Endothelial cell of umbilical vein (primary cell): ENCODE results near the gene JAZF1. TPM values are rescaled to one million over a fixed set of nuclear protein-coding genes. Genes with fewer than 3 reads are reported as not detected.

Source experiments
- BruUV-seq: library from RNA; stranded (reverse); fragments of 400-500 nt; replicated peaks from 2 replicates; lab custom pipeline; 2021; lab: Mats Ljungman, UMichigan
- CTCF ChIA-PET: fragments of 300-600, 350-600 bp; sonication (Branson Sonifier 250); formaldehyde crosslinking; loops from one replicate; lab custom pipeline; 2021; ENCODE audit warnings: antibody characterized with exemption, inconsistent platforms; lab: Charles Lee
- POLR2A ChIA-PET: fragments of 300-600, 350-600 bp; sonication (Branson Sonifier 250); formaldehyde crosslinking; loops from one replicate; lab custom pipeline; 2021; ENCODE audit warnings: antibody characterized with exemption, inconsistent platforms; lab: Charles Lee
- DNase-seq: peaks from one replicate; pipeline ENCODE4 v3.0.0-alpha.2; 2011; ENCODE audit warnings: low read depth, low spot score
- FAIRE-seq: peaks from 2 replicates; lab custom pipeline; 2011; peaks lifted over from hg19 to GRCh38; lab: Jason Lieb, UNC
- H2AFZ ChIP-seq: 2 replicates; pipeline ENCODE4 v1.6.0; 2012; ENCODE audit warnings: low read depth, low read length, control low read depth, inconsistent platforms
- H3K27ac ChIP-seq: 2 replicates; pipeline ENCODE4 v1.5.1; 2011; ENCODE audit warnings: low read depth, mild to moderate bottlenecking, control low read depth, low read length, moderate library complexity; ENCODE audit not compliant: insufficient read depth
- H3K27me3 ChIP-seq, 2 experiments: 2 replicates each; pipeline versions ENCODE4 v1.6.0 to v1.6.1; 2011; ENCODE audit warnings: low read length in 2 of 2, mixed read lengths in 1 of 2; ENCODE audit not compliant: control insufficient read depth in 2 of 2, insufficient read depth in 2 of 2
- H3K36me3 ChIP-seq, 2 experiments: 2 replicates in 1 of 2; 3 replicates in 1 of 2; pipeline ENCODE4 v1.5.1; 2011; ENCODE audit warnings: low read length in 2 of 2, mild to moderate bottlenecking in 1 of 2, moderate library complexity in 1 of 2; ENCODE audit not compliant: control insufficient read depth in 2 of 2, insufficient read depth in 2 of 2; ENCODE audit errors: extremely low read depth in 1 of 2
- H3K4me1 ChIP-seq: 3 replicates; pipeline ENCODE4 v1.5.1; 2011; ENCODE audit warnings: mild to moderate bottlenecking, low read length; ENCODE audit not compliant: control insufficient read depth, insufficient read depth; ENCODE audit errors: extremely low read depth
- H3K4me2 ChIP-seq: 2 replicates; pipeline ENCODE4 v1.6.1; 2011; ENCODE audit warnings: low read length, control low read depth, mixed read lengths; ENCODE audit not compliant: insufficient read depth
- H3K4me3 ChIP-seq, 3 experiments: fragments of 200-600 bp in 1 of 3; sonication (generic), shearing (Covaris generic) in 1 of 3; replicated peaks in 1 of 3; 2 replicates each; pipeline ENCODE4 v1.5.1; 2011 to 2016; ENCODE audit warnings: control low read depth in 3 of 3, low read length in 3 of 3, mild to moderate bottlenecking in 2 of 3, inconsistent platforms in 1 of 3, low read depth in 1 of 3, moderate library complexity in 1 of 3; ENCODE audit not compliant: insufficient read depth in 1 of 3
- H3K79me2 ChIP-seq: 2 replicates; pipeline ENCODE4 v1.6.0; 2012; ENCODE audit warnings: low read length, inconsistent platforms; ENCODE audit not compliant: control insufficient read depth, insufficient read depth
- H3K9ac ChIP-seq: replicated peaks from 2 replicates; pipeline ENCODE3; 2011; ENCODE audit warnings: low read length, control low read depth; ENCODE audit not compliant: insufficient read depth; ENCODE audit errors: extremely low read depth
- H3K9me1 ChIP-seq: replicated peaks from 3 replicates; pipeline ENCODE4 v1.6.0; 2011; ENCODE audit warnings: mild to moderate bottlenecking, low read length; ENCODE audit not compliant: control insufficient read depth, insufficient read depth; ENCODE audit errors: extremely low read depth
- H3K9me3 ChIP-seq: replicated peaks from 2 replicates; pipeline ENCODE4 v1.5.1; 2012; ENCODE audit warnings: low read length, inconsistent platforms; ENCODE audit not compliant: control insufficient read depth, insufficient read depth
- H4K20me1 ChIP-seq: replicated peaks from 2 replicates; pipeline ENCODE3; 2011; ENCODE audit warnings: mild to moderate bottlenecking, low read length; ENCODE audit not compliant: control insufficient read depth, insufficient read depth; ENCODE audit errors: extremely low read depth
- EZH2 ChIP-seq: IDR thresholded peaks from 2 replicates; pipeline ENCODE4 v1.6.1; 2012; ENCODE audit warnings: borderline replicate concordance, low read depth, mild to moderate bottlenecking, moderate library complexity, low read length, inconsistent platforms; ENCODE audit not compliant: severe bottlenecking
- FOS ChIP-seq: IDR thresholded peaks from 2 replicates; pipeline ENCODE4 v1.6.1; 2011; ENCODE audit warnings: mild to moderate bottlenecking, low read length, moderate library complexity, borderline replicate concordance; ENCODE audit not compliant: insufficient read depth
- GATA2 ChIP-seq: IDR thresholded peaks from 2 replicates; pipeline ENCODE4 v1.7.0; 2011; ENCODE audit warnings: low read depth, mild to moderate bottlenecking, moderate library complexity, mixed read lengths, low read length; ENCODE audit not compliant: insufficient read length, insufficient read depth
- JUN ChIP-seq: IDR thresholded peaks from 2 replicates; pipeline ENCODE4 v1.6.1; 2011; ENCODE audit warnings: borderline replicate concordance, low read depth; ENCODE audit not compliant: insufficient read length, insufficient read depth
- MYC ChIP-seq: IDR thresholded peaks from one replicate; pipeline ENCODE4 v1.6.1; 2011; ENCODE audit warnings: mild to moderate bottlenecking, low read depth, low read length
- POLR2A ChIP-seq: IDR thresholded peaks from 2 replicates; pipeline ENCODE4 v1.6.1; 2012; ENCODE audit warnings: low read depth, mild to moderate bottlenecking, control low read depth, low read length
- POLR2AphosphoS5 ChIP-seq: IDR thresholded peaks from 2 replicates; pipeline ENCODE4 v1.6.1; 2012; ENCODE audit warnings: low read depth, mild to moderate bottlenecking, control low read depth, low read length, moderate library complexity; ENCODE audit not compliant: insufficient read depth
- dilution Hi-C: fragments of 300-500 bp; cut with MboI; formaldehyde crosslinking; loops from one replicate; pipeline ENCODE4 v1.15.0; 2019; ENCODE audit warnings: low sequenced_read_pairs; ENCODE audit not compliant: extremely low pct_ligation_motif_present
- intact Hi-C: fragments of 100-400 bp; cut with micrococcal nuclease; formaldehyde crosslinking; loops from one replicate; pipeline ENCODE4 v1.10.0; 2022
- polyA plus RNA-seq, 4 experiments: library from polyadenylated mRNA; depleted of rRNA in 3 of 4; stranded (reverse) in 3 of 4; unstranded in 1 of 4; fragments of >200 nt; gene quantifications; 2 replicates each; pipeline versions ENCODE4 v1.2.1 to v1.2.3, GENCODE V29; 2011 to 2012; ENCODE audit warnings: missing spikeins in 1 of 4
- total RNA-seq: library from RNA; stranded (reverse); gene quantifications from 2 replicates; pipeline ENCODE4 v1.2.3, GENCODE V29; 2021
- TF ChIP-seq, protein P1 (sequence below): IDR thresholded peaks from 2 replicates; pipeline ENCODE4 v1.6.1; 2011; ENCODE audit not compliant: insufficient read depth, insufficient read length
- TF ChIP-seq, protein P2 (sequence below), 2 donors: IDR thresholded peaks; 1 replicate in 1 of 2; 2 replicates in 1 of 2; pipeline ENCODE4 v1.5.1; 2011; ENCODE audit warnings: low read length in 2 of 2, mild to moderate bottlenecking in 2 of 2, moderate library complexity in 2 of 2, control low read depth in 1 of 2, inconsistent platforms in 1 of 2, low read depth in 1 of 2; ENCODE audit not compliant: insufficient read depth in 1 of 2; ENCODE audit errors: extremely low read depth in 1 of 2

Gene JAZF1
- total and polyA plus RNA-seq, 2 donors (not counting 3 experiments of a cell fraction or from before 2014, with no cell fraction given), result 2.5 to 16.9 TPM

DNA sequence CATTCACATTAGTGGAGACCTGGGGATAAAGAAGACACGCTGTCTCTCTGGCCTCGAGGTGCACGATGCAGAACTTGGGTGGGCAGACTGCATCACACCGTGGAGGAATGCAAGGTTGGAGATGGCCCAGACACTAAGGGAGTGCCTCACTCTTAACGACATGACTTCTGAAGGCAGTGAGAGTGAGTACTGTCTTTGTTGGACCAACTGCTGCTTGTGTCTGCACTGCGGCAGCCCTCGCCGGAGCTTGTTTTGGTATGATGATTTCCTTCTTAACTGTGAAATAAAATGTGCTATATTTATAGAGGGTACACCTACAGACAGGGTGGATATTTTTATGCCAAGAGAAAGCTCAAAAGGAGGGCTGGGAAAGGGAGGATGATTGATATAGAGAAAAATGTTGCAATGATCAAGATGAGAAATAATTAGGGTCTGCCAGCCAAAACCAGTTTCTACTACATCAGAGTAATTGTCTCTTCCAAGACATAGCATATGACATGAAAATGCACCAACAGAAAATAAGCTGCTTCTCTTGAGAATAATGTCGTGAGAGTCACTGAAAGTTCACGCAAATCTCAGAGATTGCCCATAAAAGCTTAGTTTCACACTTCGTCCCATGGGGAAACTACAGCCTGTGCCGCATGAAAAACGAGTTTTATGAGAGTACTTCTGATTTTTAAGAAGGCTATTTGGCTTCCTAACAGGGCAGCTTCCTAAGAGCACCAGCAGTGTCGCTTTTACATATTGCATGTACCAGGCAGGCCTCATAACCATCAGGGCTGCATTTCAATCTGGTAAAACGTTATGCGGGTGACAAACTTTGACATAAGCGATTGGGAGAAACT lies 313.5 kb downstream of the JAZF1 start:
- Histone ChIP-seq H3K27ac (no peak overlapping the region), H3K79me2 (no peaks in the 10 kb centered on the region), H3K9me1 (no peaks in the 10 kb centered on the region), H3K9me3 (no peaks in the 10 kb centered on the region), H2AFZ (no peak overlapping the region), H4K20me1 (no peaks in the 10 kb centered on the region), H3K36me3 (no peaks in the 10 kb centered on the region), H3K4me3 (no peak overlapping the region), H3K27me3 (no peaks in the 10 kb centered on the region), H3K9ac (no peak overlapping the region), H3K4me1 (peaks cover under 1% of the 10 kb centered on the region), H3K4me2 (no peak overlapping the region)
- no peak for TF ChIP-seq POLR2AphosphoS5
- TF ChIP-seq JUN, result no peak
- TF ChIP-seq GATA2, result no peak
- TF ChIP-seq MYC, result no peak
- TF ChIP-seq, protein P1, sequence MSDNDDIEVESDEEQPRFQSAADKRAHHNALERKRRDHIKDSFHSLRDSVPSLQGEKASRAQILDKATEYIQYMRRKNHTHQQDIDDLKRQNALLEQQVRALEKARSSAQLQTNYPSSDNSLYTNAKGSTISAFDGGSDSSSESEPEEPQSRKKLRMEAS, result no peak
- no peak for TF ChIP-seq FOS
- TF ChIP-seq EZH2, result no peak
- TF ChIP-seq, protein P2, sequence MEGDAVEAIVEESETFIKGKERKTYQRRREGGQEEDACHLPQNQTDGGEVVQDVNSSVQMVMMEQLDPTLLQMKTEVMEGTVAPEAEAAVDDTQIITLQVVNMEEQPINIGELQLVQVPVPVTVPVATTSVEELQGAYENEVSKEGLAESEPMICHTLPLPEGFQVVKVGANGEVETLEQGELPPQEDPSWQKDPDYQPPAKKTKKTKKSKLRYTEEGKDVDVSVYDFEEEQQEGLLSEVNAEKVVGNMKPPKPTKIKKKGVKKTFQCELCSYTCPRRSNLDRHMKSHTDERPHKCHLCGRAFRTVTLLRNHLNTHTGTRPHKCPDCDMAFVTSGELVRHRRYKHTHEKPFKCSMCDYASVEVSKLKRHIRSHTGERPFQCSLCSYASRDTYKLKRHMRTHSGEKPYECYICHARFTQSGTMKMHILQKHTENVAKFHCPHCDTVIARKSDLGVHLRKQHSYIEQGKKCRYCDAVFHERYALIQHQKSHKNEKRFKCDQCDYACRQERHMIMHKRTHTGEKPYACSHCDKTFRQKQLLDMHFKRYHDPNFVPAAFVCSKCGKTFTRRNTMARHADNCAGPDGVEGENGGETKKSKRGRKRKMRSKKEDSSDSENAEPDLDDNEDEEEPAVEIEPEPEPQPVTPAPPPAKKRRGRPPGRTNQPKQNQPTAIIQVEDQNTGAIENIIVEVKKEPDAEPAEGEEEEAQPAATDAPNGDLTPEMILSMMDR (IDR thresholded peaks at IDR 0.05; ENCODE audit: extremely low read depth in 1 of 2, insufficient read depth in 1 of 2, low read depth in 1 of 2, low read length in 2 of 2), result no peak
- no peak for TF ChIP-seq POLR2A
- ChIA-PET POLR2A (no interaction called here), CTCF (no interaction called here)
- BruUV-seq, result no TSS peak
- intact Hi-C loops, result no loop called here
- FAIRE-seq (no peak), DNase-seq (no peak)
- dilution Hi-C loops, result no loop called here
